ENCODE results near the gene ASPRV1.
"Not testable (repeated sequence)": the region's sequence is repeated elsewhere in the genome, so short reads cannot be mapped to it uniquely, and the experiment has no call there.

Gene ASPRV1

DNA sequence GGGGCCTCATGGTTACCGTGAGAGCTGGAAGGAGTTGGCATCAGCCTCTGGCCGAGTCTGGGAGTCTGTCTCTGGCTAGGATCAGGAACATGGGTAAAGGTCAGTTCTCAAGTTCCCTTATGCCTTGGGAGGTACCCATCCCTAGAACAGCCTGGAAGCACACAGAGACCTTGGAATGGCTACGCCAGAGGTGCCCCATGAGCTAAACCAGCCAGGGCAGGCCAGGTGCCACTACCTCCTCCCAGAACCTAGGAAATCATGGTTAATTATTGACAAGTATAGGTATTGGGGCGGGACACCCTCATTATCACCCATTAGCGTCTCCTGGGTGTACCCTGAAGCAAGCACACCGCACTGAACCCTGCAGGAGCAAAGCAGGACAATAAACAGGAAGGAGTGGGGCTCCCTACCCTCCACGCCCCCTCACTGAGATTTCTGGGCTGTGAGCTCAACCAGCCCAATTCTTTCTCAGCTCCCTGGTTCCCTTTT, 3.0 kb upstream of the ASPRV1 start:
- in situ Hi-C loops (cut with HindIII; ENCODE audit: low sequenced_read_pairs) = no loop called here

DNA sequence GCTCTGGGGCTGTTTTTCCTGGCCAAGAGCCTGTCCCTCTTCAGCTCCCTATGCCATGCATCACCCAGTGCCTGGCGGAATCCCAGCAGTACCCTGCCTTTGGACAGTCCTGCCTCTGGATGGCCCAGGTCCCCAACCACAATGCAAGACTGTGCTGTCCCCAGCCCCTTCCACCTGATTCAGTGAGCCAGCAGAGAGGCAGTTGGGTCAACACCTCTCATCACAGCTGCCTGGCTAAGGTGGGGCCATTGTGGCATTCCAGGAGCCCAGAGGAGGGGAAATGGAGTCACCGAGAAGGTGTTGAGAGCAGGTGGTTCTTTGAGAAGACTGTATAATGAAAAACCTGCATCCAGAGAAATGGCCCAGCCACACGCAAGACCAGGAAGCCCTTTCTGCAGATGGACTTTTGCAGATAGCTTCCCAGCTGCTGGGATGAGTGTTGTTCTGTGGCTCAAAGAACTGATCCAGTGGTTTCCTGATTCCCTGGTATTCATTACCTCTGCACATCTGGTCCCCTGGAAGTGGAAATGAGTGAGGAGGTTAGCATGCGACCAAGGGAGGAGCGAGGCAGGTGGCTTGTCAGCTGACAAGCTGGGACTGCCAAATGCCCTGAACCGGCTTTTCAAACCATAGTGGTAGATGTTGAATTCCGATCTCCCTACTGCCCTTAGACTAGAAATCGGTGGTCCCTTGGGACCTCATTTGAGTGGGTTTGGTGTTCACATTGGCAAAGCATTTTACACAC, 1.7 kb upstream of the ASPRV1 start:
- in situ Hi-C loops (cut with HindIII; ENCODE audit: low sequenced_read_pairs) = no loop called here

DNA sequence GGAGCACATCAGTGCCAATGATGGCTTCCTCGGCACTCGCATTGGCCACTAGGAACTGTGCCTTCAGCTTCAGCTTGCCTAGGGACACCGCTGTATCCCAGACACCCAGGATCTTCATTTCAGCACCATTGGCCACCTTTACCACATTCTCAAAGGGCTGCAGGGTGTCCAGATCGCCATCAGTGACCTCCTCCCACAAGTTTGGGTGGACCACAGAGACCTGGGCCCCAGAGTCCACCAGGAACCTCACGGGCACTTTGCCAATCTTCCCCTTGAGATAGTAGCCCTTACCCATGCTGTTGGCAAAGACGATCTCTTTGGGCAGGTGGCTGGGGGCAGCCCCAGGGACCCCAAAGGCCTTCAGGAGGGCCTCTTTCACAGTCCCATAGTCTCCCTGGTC, 610 bp downstream of the ASPRV1 start:
- in situ Hi-C loops (cut with HindIII; ENCODE audit: low sequenced_read_pairs) = no loop called here

GRCh38 chr2:69959425-69959824, 2.0 kb downstream of the ASPRV1 start:
- in situ Hi-C loops (cut with HindIII; ENCODE audit: low sequenced_read_pairs) = no loop called here

GRCh38 chr2:69958480-69958879, 3.0 kb downstream of the ASPRV1 start:
- in situ Hi-C loops (cut with HindIII; ENCODE audit: low sequenced_read_pairs) = no loop called here

DNA sequence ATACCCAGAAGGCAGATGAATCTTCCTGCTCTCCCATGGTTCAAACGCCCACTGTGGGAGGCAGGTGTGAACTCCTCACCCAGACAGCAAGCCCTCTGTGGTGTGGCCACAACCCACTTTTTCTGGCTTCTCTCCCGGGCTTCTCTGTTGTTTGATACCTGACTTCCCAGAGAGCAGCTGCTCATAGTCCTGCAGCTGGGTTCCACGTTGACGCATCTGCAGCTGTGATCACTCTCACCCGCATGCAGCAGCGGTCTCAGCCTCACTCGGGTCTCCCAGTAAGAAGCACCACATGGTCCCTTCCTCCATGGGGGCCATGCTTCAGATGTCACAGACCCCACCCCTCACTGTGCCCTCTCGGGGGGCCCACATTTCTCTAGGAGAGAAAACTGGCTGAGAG, 3.5 kb downstream of the ASPRV1 start:
- in situ Hi-C loops (cut with HindIII; ENCODE audit: low sequenced_read_pairs) = no loop called here

DNA sequence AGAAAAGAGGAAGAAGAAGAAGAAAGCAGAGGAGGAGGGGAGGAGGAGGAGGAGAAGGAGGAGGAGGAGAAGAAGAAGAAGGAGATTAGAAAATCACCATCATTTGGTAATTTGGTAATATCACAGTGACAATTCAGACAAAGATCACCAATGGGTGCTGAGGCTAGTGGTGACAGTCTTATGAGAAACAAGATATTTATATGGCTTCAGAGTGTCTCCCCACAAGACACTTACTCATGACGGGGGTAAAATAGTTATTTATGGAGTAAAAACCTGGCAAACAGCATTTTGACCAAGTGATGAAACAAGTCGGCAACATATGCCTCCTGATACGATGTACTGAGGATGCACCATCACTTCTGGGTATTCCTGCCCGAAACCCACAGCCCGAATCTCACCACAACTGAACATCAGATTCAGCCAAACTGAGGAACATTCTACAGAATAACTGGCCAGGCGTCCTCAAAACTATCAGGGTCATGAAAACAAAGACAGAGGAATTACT, 4.9 kb downstream of the ASPRV1 start:
- in situ Hi-C loops (cut with HindIII; ENCODE audit: low sequenced_read_pairs) = no loop called here

GRCh38 chr2:69955029-69955428, 6.4 kb downstream of the ASPRV1 start:
- in situ Hi-C loops (cut with HindIII; ENCODE audit: low sequenced_read_pairs) = no loop called here

DNA sequence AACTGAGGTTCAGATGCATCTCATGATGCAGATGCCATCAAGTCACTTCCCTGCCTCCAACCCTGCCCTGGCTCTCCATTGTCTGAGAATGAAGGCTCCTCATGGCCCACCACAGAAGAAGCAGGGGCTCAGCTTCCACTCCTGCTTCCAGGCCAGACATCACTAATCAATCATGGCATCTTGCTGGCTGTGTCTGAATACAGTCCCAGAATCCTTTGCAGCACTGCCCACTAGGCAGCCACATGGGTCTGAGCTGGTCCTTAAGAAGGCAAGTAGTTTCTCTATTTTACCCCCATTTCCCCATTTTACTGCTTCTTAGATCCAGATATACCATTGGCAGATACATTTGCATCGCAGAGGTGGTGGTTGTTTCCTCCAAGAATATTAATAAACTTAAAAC, 7.3 kb downstream of the ASPRV1 start:
- in situ Hi-C loops (cut with HindIII; ENCODE audit: low sequenced_read_pairs) = no loop called here

DNA sequence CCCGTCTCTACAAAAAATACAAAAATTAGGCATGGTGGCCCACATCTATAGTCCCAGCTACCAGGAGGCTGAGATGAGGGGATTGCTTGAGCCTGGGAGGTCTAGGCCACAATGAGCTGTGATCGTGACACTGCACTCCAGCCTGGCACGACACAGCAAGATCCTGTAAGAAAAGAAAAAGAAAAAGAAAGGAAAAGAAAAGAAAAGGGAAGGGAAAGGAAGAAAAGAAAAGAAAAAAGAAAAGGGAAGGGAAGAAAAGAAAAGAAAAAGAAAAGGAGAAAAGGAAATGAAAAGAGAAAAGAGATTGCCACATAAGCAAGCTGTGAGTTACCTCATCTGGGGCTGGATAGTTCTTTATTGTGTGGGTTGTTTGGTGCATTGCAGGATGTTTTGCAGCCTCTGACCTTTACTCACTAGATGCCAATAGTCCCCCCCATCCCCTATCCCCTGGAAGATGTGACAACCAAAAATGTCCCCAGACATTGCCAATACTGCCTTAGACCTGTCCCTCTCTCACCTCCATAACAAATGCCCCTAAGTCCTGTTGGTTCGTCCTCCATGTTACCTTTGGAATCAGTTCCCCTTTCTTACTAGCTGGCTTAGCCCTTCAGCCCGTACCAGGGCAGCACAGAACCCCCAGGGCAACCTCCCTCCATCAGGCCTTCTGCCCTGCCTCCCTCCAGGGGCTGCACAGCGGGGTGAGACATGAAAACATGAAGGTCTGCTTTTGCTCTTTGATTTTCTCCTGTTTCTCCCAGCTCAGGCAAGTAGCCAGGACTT, 8.9 kb downstream of the ASPRV1 start:
- in situ Hi-C loops (cut with HindIII; ENCODE audit: low sequenced_read_pairs) = no loop called here

GRCh38 chr2:69950671-69951070, 10.8 kb downstream of the ASPRV1 start:
- in situ Hi-C loops (cut with HindIII; ENCODE audit: low sequenced_read_pairs) = not testable (repeated sequence)

DNA sequence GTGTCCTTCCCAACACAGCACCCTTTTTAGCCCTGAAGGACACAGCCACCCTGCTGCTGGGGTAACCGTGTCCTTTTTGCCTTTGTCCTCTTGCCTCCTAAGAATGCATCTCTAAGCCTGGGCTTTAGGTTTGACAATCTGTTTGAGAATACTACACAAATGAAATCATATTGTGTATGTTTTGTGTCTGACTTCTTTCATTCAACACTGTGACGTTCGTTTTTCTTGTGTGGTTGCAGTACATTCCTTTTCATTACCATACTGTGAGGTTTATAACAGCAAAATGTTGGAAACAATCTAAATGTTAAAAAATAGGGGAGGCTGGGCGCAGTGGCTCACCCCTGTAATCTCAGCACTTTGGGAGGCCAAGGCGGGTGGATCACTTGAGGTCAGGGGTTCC, 11.2 kb downstream of the ASPRV1 start:
- in situ Hi-C loops (cut with HindIII; ENCODE audit: low sequenced_read_pairs) = no loop called here

DNA sequence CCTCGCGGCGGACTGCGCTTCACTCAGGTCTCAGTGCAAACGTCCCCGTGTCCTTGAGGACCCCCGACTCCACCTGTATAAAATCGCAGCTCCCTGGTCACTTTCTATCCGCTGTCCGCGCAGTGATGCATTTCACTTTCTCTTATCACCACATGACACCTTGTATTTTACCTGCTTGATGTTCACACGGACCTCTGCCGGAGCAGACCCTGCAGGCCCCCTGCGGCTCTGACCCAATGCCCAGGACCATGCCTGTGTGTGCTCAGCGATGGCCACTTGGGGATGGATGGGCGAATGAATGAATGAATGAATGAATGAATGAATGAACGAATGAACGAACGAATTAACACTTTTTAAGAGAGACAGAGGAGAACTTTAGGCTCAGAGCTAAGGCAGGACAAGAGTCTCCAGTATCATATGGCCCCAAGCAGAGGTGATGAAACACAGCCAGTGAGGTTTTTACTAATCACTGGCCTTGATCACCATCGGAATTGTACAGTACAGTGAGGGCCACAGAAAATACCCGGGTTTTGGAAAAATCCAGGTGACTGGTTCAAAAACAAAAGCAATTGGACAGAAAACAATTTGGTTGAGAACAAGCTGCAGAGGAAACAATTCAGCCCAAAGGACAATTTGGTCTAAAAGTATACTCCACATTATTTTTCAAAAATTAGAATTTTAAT, 12.3 kb downstream of the ASPRV1 start:
- in situ Hi-C loops (cut with HindIII; ENCODE audit: low sequenced_read_pairs) = loop anchor here (5.0 to 25.0 kb wide), 2 partner anchors 113 to 188 kb away; no protein-coding TSS in a partner anchor

DNA sequence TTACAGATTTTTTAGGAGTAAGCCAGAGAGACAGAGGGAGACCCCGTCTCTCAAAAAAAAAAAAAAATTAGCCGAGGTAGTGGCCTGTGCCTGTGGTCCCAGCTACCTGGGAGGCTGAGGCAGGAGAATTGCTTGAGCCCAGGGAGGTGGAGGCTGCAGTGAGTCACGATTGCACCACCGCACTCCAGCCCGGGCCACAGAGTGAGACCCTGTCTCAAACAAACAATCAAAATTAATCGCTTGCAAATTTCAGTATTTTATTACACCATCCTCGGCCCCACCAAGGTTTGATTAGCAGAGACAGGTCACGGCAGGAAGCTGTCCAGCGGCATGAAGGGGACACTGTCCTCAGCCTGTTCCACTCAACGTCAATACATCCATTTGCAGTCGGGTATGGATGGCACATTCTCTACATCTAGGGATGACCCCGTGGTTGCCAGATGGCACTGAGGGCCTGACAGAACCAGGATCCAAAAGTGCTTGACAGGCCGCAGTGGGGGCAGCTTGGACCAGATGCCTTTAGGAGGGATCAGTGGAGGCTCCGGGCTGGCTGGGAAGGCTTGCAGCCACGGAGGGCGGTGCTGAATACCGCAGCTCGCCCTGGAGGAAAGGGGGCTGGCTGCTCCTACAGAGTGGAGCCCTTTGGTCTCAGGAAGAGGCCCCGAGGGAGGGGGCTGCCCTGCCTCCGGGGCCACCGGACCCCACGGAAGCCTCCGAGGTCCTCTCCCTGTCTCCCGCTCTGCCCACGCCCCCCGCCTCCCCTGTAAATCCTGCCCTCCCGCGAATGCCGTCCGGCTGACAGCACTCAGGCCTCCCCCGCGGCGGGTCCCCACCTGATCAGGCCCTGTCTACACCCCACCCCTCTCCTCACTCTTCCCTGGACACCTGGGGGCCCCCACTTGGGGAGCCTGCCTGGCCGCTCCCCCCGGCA, 13.1 kb downstream of the ASPRV1 start:
- in situ Hi-C loops (cut with HindIII; ENCODE audit: low sequenced_read_pairs) = loop anchor here (5.0 to 25.0 kb wide), 2 partner anchors 114 to 189 kb away; no protein-coding TSS in a partner anchor

- in situ Hi-C loops (cut with HindIII; ENCODE audit: low sequenced_read_pairs) = loop anchor here (5.0 to 25.0 kb wide), 2 partner anchors 115 to 190 kb away; no protein-coding TSS in a partner anchor
These were observed 14.0 kb downstream of the ASPRV1 start for GRCh38 chr2:69947325-69947931.

DNA sequence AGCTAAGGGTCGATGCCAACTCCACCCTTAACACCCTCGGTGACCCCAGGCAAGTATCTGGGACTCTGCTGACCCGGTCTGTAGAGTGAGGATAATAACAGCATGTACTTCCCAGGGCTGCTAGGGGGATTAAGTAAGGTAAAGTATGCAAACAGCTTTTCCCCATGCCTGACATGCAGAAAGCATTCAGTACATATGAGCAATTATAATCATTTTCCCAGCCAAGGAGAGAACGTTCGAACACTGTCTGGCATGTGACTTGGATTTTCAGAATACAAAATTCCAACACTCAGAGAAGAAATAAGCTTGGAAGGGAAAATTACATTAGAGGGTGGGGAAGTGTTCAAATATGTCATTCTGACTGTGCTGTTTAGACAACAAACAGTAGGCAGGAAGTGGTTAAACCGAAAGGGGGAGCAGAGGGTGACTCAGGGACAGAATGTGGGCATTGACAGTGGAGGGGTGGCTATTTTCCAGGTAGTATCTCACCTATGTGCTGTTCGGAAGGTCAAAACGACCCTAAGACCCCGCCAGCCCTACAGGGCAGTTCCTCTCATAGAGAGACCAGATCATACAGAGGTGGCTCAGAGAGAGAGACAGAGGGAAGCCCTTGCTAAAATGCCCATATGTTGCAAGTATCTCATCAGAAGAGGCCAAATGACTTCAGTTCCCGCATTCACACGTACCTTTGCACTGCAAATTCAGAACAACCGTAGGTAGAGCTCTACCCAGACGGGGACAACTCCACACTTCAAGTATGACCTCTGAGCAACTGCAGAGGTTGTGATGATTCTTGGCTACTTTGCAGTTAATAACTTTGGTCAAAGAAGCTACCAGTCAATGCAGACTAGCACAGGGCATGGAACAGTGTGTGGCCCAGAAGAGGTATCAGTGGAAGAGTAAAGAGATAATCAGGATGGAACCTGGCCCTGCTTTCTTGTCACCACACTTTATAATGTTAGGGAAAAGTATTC, 14.8 kb downstream of the ASPRV1 start:
- in situ Hi-C loops (cut with HindIII; ENCODE audit: low sequenced_read_pairs) = loop anchor here (5.0 to 25.0 kb wide), 2 partner anchors 116 to 191 kb away; no protein-coding TSS in a partner anchor

DNA sequence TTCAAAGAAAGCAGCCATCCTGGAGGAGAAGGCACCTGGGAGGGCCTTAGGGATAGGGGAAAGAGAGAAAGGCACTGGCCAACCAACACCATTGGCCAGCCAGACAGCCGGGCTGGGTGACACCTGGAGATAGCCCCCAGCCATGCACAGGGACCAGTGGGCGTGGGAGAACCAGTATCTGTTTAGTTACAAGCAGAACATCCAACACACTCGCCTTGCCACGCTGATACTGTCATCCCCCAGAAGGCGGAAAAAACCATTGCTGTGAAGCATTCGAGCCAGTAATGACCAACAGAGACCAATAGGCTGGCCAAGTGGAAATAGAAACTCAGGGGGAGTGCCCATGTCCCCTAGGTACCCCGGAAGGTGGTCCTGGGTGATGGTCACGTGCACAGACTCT, 15.5 kb downstream of the ASPRV1 start:
- in situ Hi-C loops (cut with HindIII; ENCODE audit: low sequenced_read_pairs) = loop anchor here (5.0 to 25.0 kb wide), 2 partner anchors 116 to 191 kb away; no protein-coding TSS in a partner anchor

DNA sequence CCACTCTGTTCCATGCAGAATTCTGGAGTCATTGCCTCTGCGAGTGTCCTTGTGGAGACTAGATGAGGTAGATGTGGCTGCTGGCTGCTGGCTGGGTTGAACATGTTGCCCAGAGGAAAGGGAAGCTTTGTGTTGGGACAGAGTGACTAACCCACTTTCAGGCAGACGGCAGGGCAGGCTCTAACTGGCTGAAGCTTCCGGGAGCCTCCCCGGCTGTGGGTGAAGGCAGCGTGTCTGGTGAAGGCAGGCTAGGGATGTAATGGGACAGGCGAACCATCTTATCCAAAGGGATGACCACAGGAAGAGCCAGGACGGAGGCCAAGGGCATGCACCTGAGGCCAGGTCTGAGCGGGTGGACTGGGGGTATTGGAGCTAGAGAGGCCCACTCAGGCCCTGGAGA, 16.0 kb downstream of the ASPRV1 start:
- in situ Hi-C loops (cut with HindIII; ENCODE audit: low sequenced_read_pairs) = loop anchor here (5.0 to 25.0 kb wide), 2 partner anchors 117 to 192 kb away; no protein-coding TSS in a partner anchor
